ENCODE data around the gene MAGI2.

DNA sequence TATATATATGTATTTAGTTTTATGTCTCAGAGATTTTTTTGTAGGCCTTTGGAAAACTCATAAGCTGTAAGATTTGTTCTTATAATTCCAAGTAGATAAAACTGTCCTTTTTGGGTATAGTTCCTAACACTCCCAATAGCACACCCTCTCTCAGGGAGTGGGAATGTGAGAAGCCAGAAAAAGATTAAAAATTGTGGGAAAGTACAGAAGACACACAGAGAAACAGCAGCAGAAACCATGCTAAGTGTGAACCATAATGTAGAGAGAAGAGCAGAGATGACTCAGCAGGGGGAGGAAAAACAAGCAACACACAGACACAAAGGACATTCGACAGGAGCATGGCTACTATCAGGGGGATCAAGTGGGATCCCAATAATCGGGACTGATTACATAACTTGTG, 401.6 kb downstream of the MAGI2 start:
- TF ChIP-seq, protein P1, sequence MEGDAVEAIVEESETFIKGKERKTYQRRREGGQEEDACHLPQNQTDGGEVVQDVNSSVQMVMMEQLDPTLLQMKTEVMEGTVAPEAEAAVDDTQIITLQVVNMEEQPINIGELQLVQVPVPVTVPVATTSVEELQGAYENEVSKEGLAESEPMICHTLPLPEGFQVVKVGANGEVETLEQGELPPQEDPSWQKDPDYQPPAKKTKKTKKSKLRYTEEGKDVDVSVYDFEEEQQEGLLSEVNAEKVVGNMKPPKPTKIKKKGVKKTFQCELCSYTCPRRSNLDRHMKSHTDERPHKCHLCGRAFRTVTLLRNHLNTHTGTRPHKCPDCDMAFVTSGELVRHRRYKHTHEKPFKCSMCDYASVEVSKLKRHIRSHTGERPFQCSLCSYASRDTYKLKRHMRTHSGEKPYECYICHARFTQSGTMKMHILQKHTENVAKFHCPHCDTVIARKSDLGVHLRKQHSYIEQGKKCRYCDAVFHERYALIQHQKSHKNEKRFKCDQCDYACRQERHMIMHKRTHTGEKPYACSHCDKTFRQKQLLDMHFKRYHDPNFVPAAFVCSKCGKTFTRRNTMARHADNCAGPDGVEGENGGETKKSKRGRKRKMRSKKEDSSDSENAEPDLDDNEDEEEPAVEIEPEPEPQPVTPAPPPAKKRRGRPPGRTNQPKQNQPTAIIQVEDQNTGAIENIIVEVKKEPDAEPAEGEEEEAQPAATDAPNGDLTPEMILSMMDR (conservative IDR thresholded peaks at IDR 0.05; ENCODE audit: low read length), result no peak
- TF ChIP-seq EZH2phosphoT487 (IDR thresholded peaks at IDR 0.05; ENCODE audit: borderline replicate concordance), result no peak

Data from Loucy (cell line).